ENCODE results near the gene TNFSF8.
A peak's percentile ranks its signal among the peaks of the same experiment; 100 is the strongest.

The TNFSF8 gene

GRCh38 chr9:114905170-114905940, 25.0 kb downstream of the TNFSF8 start:
- Mint-ChIP-seq H3K9me3 (no peaks in the 10 kb centered on the region), H3K27ac (no peak overlapping the region), H3K4me3 (no peak overlapping the region), H3K4me1 (peaks cover 38% of the 10 kb centered on the region), H3K27me3 (no peaks in the 10 kb centered on the region), H3K36me3 (ENCODE audit: low read depth) (peaks cover 68% of the 10 kb centered on the region)
- DNase-seq (no peak), ATAC-seq (no peak)

- peak overlapping the region; percentile 87 for H3K27ac Mint-ChIP-seq
- peaks cover 14% of the 10 kb centered on the region for H3K4me1 Mint-ChIP-seq
Measured at GRCh38 chr9:114902786-114903524, 27.4 kb downstream of the TNFSF8 start.

GRCh38 chr9:114900942-114901802, 29.2 kb downstream of the TNFSF8 start:
- Mint-ChIP-seq H3K4me1 (peaks cover 3% of the 10 kb centered on the region), H3K9me3 (no peaks in the 10 kb centered on the region), H3K27me3 (no peaks in the 10 kb centered on the region), H3K4me3 (no peak overlapping the region), H3K27ac (peak overlapping the region; percentile 87), H3K36me3 (ENCODE audit: low read depth) (peaks cover 43% of the 10 kb centered on the region)
- ATAC-seq (no peak), DNase-seq (no peak)

More at GRCh38 chr9:114902786-114903524, 27.4 kb downstream of the TNFSF8 start:
- peak; percentile 74 for ATAC-seq
- peak overlapping the region; percentile 69 for H3K4me3 Mint-ChIP-seq
- H3K36me3 Mint-ChIP-seq (ENCODE audit: low read depth) = peaks cover 51% of the 10 kb centered on the region
- no peaks in the 10 kb centered on the region for H3K9me3 Mint-ChIP-seq
- H3K27me3 Mint-ChIP-seq = no peaks in the 10 kb centered on the region
- peak; percentile 34 for DNase-seq

- Mint-ChIP-seq H3K4me1 (peaks cover 15% of the 10 kb centered on the region), H3K27me3 (no peaks in the 10 kb centered on the region), H3K36me3 (ENCODE audit: low read depth) (peaks cover 36% of the 10 kb centered on the region), H3K4me3 (no peak overlapping the region), H3K27ac (no peak overlapping the region), H3K9me3 (no peaks in the 10 kb centered on the region)
- DNase-seq (no peak), ATAC-seq (no peak)
Measured at GRCh38 chr9:114899995-114900394, 30.4 kb downstream of the TNFSF8 start.

- DNase-seq (no peak), ATAC-seq (no peak)
- H3K4me1 Mint-ChIP-seq = peaks cover 21% of the 10 kb centered on the region
- H3K4me3 Mint-ChIP-seq = no peak overlapping the region
- no peak overlapping the region for H3K27ac Mint-ChIP-seq
- no peaks in the 10 kb centered on the region for H3K27me3 Mint-ChIP-seq
- H3K36me3 Mint-ChIP-seq (ENCODE audit: low read depth) = peaks cover 35% of the 10 kb centered on the region
- H3K9me3 Mint-ChIP-seq = no peaks in the 10 kb centered on the region
Measured at GRCh38 chr9:114899461-114899860, 30.9 kb downstream of the TNFSF8 start.

- H3K4me1 Mint-ChIP-seq = peaks cover 28% of the 10 kb centered on the region
- H3K27me3 Mint-ChIP-seq = no peaks in the 10 kb centered on the region
- DNase-seq (peak; percentile 65), ATAC-seq (peak; percentile 36)
- no peak overlapping the region for H3K27ac Mint-ChIP-seq
- no peak overlapping the region for H3K4me3 Mint-ChIP-seq
- no peaks in the 10 kb centered on the region for H3K9me3 Mint-ChIP-seq
- H3K36me3 Mint-ChIP-seq (ENCODE audit: low read depth) = peaks cover 28% of the 10 kb centered on the region
Measured at GRCh38 chr9:114898741-114899140, 31.6 kb downstream of the TNFSF8 start.

GRCh38 chr9:114897196-114897595, 33.2 kb downstream of the TNFSF8 start:
- Mint-ChIP-seq H3K27ac (no peak overlapping the region), H3K36me3 (ENCODE audit: low read depth) (peaks cover 14% of the 10 kb centered on the region), H3K4me3 (no peak overlapping the region), H3K9me3 (no peaks in the 10 kb centered on the region), H3K4me1 (peaks cover 42% of the 10 kb centered on the region), H3K27me3 (no peaks in the 10 kb centered on the region)
- ATAC-seq (no peak), DNase-seq (no peak)

- peaks cover 9% of the 10 kb centered on the region for H3K36me3 Mint-ChIP-seq (ENCODE audit: low read depth)
- H3K9me3 Mint-ChIP-seq = peaks cover 3% of the 10 kb centered on the region
- ATAC-seq (no peak), DNase-seq (no peak)
- no peak overlapping the region for H3K4me3 Mint-ChIP-seq
- H3K4me1 Mint-ChIP-seq = peaks cover 47% of the 10 kb centered on the region
- H3K27me3 Mint-ChIP-seq = no peaks in the 10 kb centered on the region
- H3K27ac Mint-ChIP-seq = no peak overlapping the region
Measured at GRCh38 chr9:114896344-114896743, 34.0 kb downstream of the TNFSF8 start.

GRCh38 chr9:114895521-114895991, 34.8 kb downstream of the TNFSF8 start:
- Mint-ChIP-seq H3K27me3 (no peaks in the 10 kb centered on the region), H3K9me3 (peaks cover 10% of the 10 kb centered on the region), H3K27ac (peak overlapping the region; percentile 92), H3K4me1 (peaks cover 55% of the 10 kb centered on the region), H3K4me3 (peak overlapping the region; percentile 24), H3K36me3 (ENCODE audit: low read depth) (peaks cover 5% of the 10 kb centered on the region)
- DNase-seq = no peak
- no peak for ATAC-seq

GRCh38 chr9:114894609-114895433, 35.6 kb downstream of the TNFSF8 start:
- H3K4me1 Mint-ChIP-seq = peaks cover 62% of the 10 kb centered on the region
- peak; percentile 46 for DNase-seq
- peak; percentile 80 for ATAC-seq
- H3K4me3 Mint-ChIP-seq = peak overlapping the region; percentile 24
- H3K9me3 Mint-ChIP-seq = peaks cover 10% of the 10 kb centered on the region
- peak overlapping the region; percentile 92 for H3K27ac Mint-ChIP-seq
- H3K27me3 Mint-ChIP-seq = no peaks in the 10 kb centered on the region
- peaks cover 1% of the 10 kb centered on the region for H3K36me3 Mint-ChIP-seq (ENCODE audit: low read depth)

- no peaks in the 10 kb centered on the region for H3K27me3 Mint-ChIP-seq
Measured at GRCh38 chr9:114894206-114894605, 36.2 kb downstream of the TNFSF8 start.

GRCh38 chr9:114893221-114894010, 37.0 kb downstream of the TNFSF8 start:
- Mint-ChIP-seq H3K4me1 (peaks cover 76% of the 10 kb centered on the region), H3K27me3 (no peaks in the 10 kb centered on the region), H3K4me3 (no peak overlapping the region), H3K9me3 (peaks cover 10% of the 10 kb centered on the region), H3K27ac (peak overlapping the region; percentile 92), H3K36me3 (ENCODE audit: low read depth) (peaks cover 1% of the 10 kb centered on the region)
- DNase-seq (peak; percentile 49), ATAC-seq (peak; percentile 48)

More at GRCh38 chr9:114894206-114894605, 36.2 kb downstream of the TNFSF8 start:
- Mint-ChIP-seq H3K9me3 (peaks cover 10% of the 10 kb centered on the region), H3K36me3 (ENCODE audit: low read depth) (peaks cover 1% of the 10 kb centered on the region), H3K4me1 (peaks cover 68% of the 10 kb centered on the region), H3K27ac (peak overlapping the region; percentile 92), H3K4me3 (peak overlapping the region; percentile 24)
- DNase-seq = no peak
- ATAC-seq = no peak

- Mint-ChIP-seq H3K4me1 (peaks cover 63% of the 10 kb centered on the region), H3K36me3 (ENCODE audit: low read depth) (peaks cover 1% of the 10 kb centered on the region), H3K27me3 (no peaks in the 10 kb centered on the region), H3K9me3 (peaks cover 20% of the 10 kb centered on the region), H3K4me3 (no peak overlapping the region), H3K27ac (peak overlapping the region; percentile 71)
- DNase-seq = peak; percentile 47
- peak; percentile 70 for ATAC-seq
Measured at GRCh38 chr9:114889802-114890224, 40.6 kb downstream of the TNFSF8 start.

Data from activated naive CD8-positive, alpha-beta T cell treated with anti-CD3 and anti-CD28 coated beads, Interleukin-2, amount 50 U/mL, for 24 hours (primary cell).